MM.1S (cell line): ENCODE results near the gene MYH11.
A peak's percentile ranks its signal among the peaks of the same experiment; 100 is the strongest.

Source experiments
- DNase-seq: peaks from one replicate; pipeline ENCODE4 v3.0.0-alpha.2; 2015
- H2AFZ ChIP-seq: fragments of 300-600 bp; sonication (generic); 2 replicates; pipeline ENCODE4 v1.6.0; 2016; ENCODE audit warnings: antibody characterized with exemption, low read length
- H3F3A ChIP-seq: fragments of 300-600 bp; sonication (generic); 2 replicates; pipeline ENCODE4 v1.6.1; 2016; ENCODE audit warnings: mild to moderate bottlenecking, antibody characterized with exemption, low read length, moderate library complexity, mixed read lengths; ENCODE audit not compliant: insufficient read depth
- H3K27ac ChIP-seq: fragments of 300-600 bp; sonication (generic); 2 replicates; pipeline ENCODE4 v1.5.1; 2016; ENCODE audit warnings: mild to moderate bottlenecking, low read length
- H3K27me3 ChIP-seq: fragments of 300-600 bp; sonication (generic); replicated peaks from 2 replicates; pipeline ENCODE4 v1.6.0; 2016; ENCODE audit warnings: low read length; ENCODE audit not compliant: insufficient read depth
- H3K36me3 ChIP-seq: fragments of 300-600 bp; sonication (generic); replicated peaks from 2 replicates; pipeline ENCODE4 v1.6.1; 2016; ENCODE audit warnings: mild to moderate bottlenecking, low read length, mixed read lengths; ENCODE audit not compliant: insufficient read depth
- H3K4me1 ChIP-seq: fragments of 300-600 bp; sonication (generic); 2 replicates; pipeline ENCODE4 v1.6.1; 2016; ENCODE audit warnings: low read length, mixed read lengths
- H3K4me2 ChIP-seq: fragments of 300-600 bp; sonication (generic); 2 replicates; pipeline ENCODE4 v1.6.0; 2016; ENCODE audit warnings: low read depth, low read length
- H3K4me3 ChIP-seq: fragments of 300-600 bp; sonication (generic); 2 replicates; pipeline ENCODE4 v1.5.1; 2016; ENCODE audit warnings: low read length, mixed read lengths
- H3K79me2 ChIP-seq: fragments of 300-600 bp; sonication (generic); 2 replicates; pipeline ENCODE4 v1.6.1; 2016; ENCODE audit warnings: mixed run types, low read length, mixed read lengths
- H3K9ac ChIP-seq: fragments of 300-600 bp; sonication (generic); 2 replicates; pipeline ENCODE4 v1.6.1; 2016; ENCODE audit warnings: low read length, mixed read lengths
- H3K9me2 ChIP-seq: fragments of 300-600 bp; sonication (generic); replicated peaks from 2 replicates; pipeline ENCODE4 v1.6.1; 2016; ENCODE audit warnings: mild to moderate bottlenecking, low read length, mixed read lengths; ENCODE audit not compliant: insufficient read depth
- H3K9me3 ChIP-seq: fragments of 300-600 bp; sonication (generic); replicated peaks from 2 replicates; pipeline ENCODE4 v1.6.1; 2016; ENCODE audit warnings: mild to moderate bottlenecking, low read length, mixed read lengths; ENCODE audit not compliant: insufficient read depth
- H4K20me1 ChIP-seq: fragments of 300-600 bp; sonication (generic); 2 replicates; pipeline ENCODE4 v1.6.1; 2016; ENCODE audit warnings: mild to moderate bottlenecking, low read length, moderate library complexity, mixed read lengths; ENCODE audit not compliant: insufficient read depth
- EZH2 ChIP-seq: fragments of 300-600 bp; sonication (generic); optimal IDR thresholded peaks from 2 replicates; pipeline ENCODE3; 2017; ENCODE audit warnings: low read depth, mild to moderate bottlenecking, antibody characterized with exemption, low read length, mixed read lengths
- EZH2phosphoT487 ChIP-seq: fragments of 300-600 bp; sonication (generic); IDR thresholded peaks from 2 replicates; pipeline ENCODE4 v1.6.1; 2018; ENCODE audit warnings: antibody characterized with exemption, low read length
- TF ChIP-seq, protein P1 (sequence below): fragments of 300-600 bp; sonication (generic); IDR thresholded peaks from 2 replicates; pipeline ENCODE4 v1.5.1; 2016; ENCODE audit warnings: antibody characterized with exemption, low read length, mixed read lengths

MYH11 gene

DNA sequence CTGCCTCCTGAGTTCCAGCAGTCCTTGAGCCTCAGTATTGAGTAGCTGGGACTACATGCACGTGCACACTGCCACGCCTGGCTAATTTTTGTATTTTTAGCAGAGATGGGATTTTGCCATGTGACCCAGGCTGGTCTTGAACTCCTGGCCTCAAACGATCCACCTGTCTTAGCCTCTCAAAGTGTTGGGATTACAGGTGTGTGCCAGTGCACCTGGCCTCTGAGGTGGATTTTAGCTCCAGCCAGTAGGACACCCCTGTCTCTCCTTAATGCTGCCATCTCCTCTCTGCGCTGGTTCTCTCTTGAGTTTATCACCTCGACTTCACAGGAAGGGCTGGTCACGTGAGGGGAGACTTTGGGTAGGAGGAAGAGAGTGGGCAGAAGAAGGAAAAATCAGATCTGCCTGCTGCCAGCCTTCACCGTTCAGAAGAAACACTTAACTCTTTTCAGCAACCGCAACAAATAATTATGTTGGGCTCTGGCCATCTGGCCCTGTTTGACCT, 151.7 kb downstream of the MYH11 start:
- Histone ChIP-seq H4K20me1 (no peaks in the 10 kb centered on the region), H3K9ac (no peak overlapping the region), H3K4me2 (no peak overlapping the region), H3F3A (no peaks in the 10 kb centered on the region), H3K9me2 (no peaks in the 10 kb centered on the region), H3K27ac (no peak overlapping the region), H3K4me3 (no peak overlapping the region), H3K36me3 (no peaks in the 10 kb centered on the region), H3K79me2 (0 out of 2 replicates have a peak, but pooled peaks cover 6% of the 10 kb centered on the region), H3K27me3 (no peaks in the 10 kb centered on the region), H3K9me3 (no peaks in the 10 kb centered on the region), H2AFZ (no peak overlapping the region), H3K4me1 (no peaks in the 10 kb centered on the region)
- DNase-seq = no peak
- TF ChIP-seq EZH2 (no peak), EZH2phosphoT487 (no peak)
- TF ChIP-seq, protein P1, sequence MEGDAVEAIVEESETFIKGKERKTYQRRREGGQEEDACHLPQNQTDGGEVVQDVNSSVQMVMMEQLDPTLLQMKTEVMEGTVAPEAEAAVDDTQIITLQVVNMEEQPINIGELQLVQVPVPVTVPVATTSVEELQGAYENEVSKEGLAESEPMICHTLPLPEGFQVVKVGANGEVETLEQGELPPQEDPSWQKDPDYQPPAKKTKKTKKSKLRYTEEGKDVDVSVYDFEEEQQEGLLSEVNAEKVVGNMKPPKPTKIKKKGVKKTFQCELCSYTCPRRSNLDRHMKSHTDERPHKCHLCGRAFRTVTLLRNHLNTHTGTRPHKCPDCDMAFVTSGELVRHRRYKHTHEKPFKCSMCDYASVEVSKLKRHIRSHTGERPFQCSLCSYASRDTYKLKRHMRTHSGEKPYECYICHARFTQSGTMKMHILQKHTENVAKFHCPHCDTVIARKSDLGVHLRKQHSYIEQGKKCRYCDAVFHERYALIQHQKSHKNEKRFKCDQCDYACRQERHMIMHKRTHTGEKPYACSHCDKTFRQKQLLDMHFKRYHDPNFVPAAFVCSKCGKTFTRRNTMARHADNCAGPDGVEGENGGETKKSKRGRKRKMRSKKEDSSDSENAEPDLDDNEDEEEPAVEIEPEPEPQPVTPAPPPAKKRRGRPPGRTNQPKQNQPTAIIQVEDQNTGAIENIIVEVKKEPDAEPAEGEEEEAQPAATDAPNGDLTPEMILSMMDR = no peak

DNA sequence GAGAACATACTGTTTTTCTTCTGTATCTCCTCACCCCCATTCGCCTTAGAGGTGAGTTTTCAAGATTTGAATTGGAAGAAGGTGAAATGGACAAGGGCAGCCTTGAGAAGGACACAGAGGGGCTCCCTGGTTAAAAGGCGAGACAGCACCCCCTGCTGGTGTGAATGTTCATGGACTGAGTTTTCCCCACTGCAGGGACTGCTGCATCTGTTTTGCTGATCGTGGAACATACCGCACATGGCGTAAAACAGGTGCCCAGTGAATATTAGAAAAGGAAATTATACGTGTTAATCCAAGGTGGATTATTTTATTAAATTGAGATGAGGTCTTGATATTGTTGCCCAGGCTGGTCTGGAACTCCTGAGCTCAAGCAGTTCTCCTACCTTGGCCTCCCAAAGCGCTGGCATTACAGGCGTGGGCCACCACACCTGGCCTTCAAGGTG, 152.3 kb downstream of the MYH11 start:
- Histone ChIP-seq H3K27ac (no peak overlapping the region), H3K9me3 (no peaks in the 10 kb centered on the region), H3K9ac (no peak overlapping the region), H3K4me1 (no peaks in the 10 kb centered on the region), H2AFZ (no peak overlapping the region), H3K4me3 (no peak overlapping the region), H3K79me2 (0 out of 2 replicates have a peak, but pooled peaks cover 3% of the 10 kb centered on the region), H3F3A (no peaks in the 10 kb centered on the region), H3K36me3 (peaks cover under 1% of the 10 kb centered on the region; the same call in 1 of the 2 replicates), H3K4me2 (no peak overlapping the region), H4K20me1 (no peaks in the 10 kb centered on the region), H3K9me2 (no peaks in the 10 kb centered on the region), H3K27me3 (no peaks in the 10 kb centered on the region)
- DNase-seq = peak; percentile 26
- TF ChIP-seq, protein P1 = peak; percentile 76
- TF ChIP-seq EZH2phosphoT487 (no peak), EZH2 (no peak)

DNA sequence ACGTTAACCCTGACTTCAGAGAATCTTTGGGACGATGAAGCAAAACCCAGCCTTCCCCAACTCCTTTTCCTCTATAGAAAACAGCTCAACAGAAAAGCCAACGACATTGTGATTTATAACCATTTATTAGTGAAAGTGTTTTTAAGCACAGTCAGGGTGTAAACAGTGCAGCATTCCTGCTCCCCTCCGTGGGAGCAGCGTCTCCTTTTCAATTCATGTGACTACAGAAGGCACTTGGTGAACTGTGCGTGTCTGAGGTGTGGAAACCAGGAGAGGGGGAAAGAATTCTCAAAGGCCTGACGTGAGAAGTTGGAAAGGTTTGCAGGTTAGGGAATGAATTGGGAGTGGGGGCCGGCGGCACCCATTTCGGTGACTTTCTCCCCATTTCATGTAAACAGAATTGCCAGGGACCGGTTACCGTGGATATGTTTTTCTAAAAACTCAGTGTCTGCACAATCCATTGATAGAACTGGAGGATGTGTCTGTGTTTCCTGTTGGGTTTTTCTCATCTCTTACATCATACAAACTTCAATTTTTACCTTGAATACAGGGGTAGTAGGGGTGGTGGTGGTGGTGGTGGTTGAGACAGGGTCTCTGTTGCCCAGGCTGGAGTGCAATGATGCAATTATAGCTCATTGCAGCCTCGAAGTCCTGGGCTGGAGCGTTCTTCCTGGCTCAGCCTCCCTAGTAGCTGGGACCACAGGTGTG, 153.6 kb downstream of the MYH11 start:
- Histone ChIP-seq H3K27ac (no peak overlapping the region), H3K27me3 (no peaks in the 10 kb centered on the region), H3K4me2 (no peak overlapping the region), H2AFZ (no peak overlapping the region), H3K9me2 (no peaks in the 10 kb centered on the region), H3K4me3 (no peak overlapping the region), H3K79me2 (0 out of 2 replicates have a peak, but pooled peaks cover 3% of the 10 kb centered on the region), H3K9me3 (no peaks in the 10 kb centered on the region), H3K4me1 (no peaks in the 10 kb centered on the region), H3F3A (no peaks in the 10 kb centered on the region), H3K9ac (no peak overlapping the region), H4K20me1 (no peaks in the 10 kb centered on the region), H3K36me3 (peaks cover 3% of the 10 kb centered on the region)
- DNase-seq = no peak
- TF ChIP-seq, protein P1 = no peak
- TF ChIP-seq EZH2phosphoT487 = no peak
- TF ChIP-seq EZH2 = no peak
